SJCRH30 (cell line): ENCODE measurements around the gene SAE1. TPM values are rescaled to one million over a fixed set of nuclear protein-coding genes. Genes with fewer than 3 reads are reported as not detected.

Source experiments
- DNase-seq, 2 experiments: peaks; one replicate each; pipeline ENCODE4 v3.0.0-alpha.2; 2015 to 2020
- H3K27ac ChIP-seq: fragments of 250-450 bp; sonication (Bioruptor Pico); 2 replicates; pipeline ENCODE4 v1.5.1; 2020; ENCODE audit warnings: mild to moderate bottlenecking, moderate library complexity
- H3K27me3 ChIP-seq: fragments of 250-450 bp; sonication (Bioruptor Pico); 2 replicates; pipeline ENCODE4 v1.5.1; 2020; ENCODE audit warnings: mild to moderate bottlenecking, moderate library complexity
- H3K36me3 ChIP-seq: fragments of 250-450 bp; sonication (Bioruptor Pico); 2 replicates; pipeline ENCODE4 v1.5.1; 2020; ENCODE audit warnings: mild to moderate bottlenecking, moderate library complexity
- H3K4me1 ChIP-seq: fragments of 250-450 bp; sonication (Bioruptor Pico); 2 replicates; pipeline ENCODE4 v1.5.1; 2020; ENCODE audit warnings: mild to moderate bottlenecking, moderate library complexity
- H3K4me3 ChIP-seq: fragments of 250-450 bp; sonication (Bioruptor Pico); 2 replicates; pipeline ENCODE4 v1.5.1; 2020; ENCODE audit warnings: mild to moderate bottlenecking, moderate library complexity
- H3K9me3 ChIP-seq: fragments of 250-450 bp; sonication (Bioruptor Pico); replicated peaks from 2 replicates; pipeline ENCODE4 v1.5.1; 2020; ENCODE audit warnings: mild to moderate bottlenecking, moderate library complexity
- total RNA-seq: library from RNA; depleted of rRNA; stranded (reverse); fragments of >200 nt; shearing (Covaris generic); gene quantifications from 2 replicates; pipeline ENCODE4 v1.2.3, GENCODE V29; 2014; rRNA removed

The SAE1 gene
- 202 and 219 TPM in 2 replicates for total RNA-seq

DNA sequence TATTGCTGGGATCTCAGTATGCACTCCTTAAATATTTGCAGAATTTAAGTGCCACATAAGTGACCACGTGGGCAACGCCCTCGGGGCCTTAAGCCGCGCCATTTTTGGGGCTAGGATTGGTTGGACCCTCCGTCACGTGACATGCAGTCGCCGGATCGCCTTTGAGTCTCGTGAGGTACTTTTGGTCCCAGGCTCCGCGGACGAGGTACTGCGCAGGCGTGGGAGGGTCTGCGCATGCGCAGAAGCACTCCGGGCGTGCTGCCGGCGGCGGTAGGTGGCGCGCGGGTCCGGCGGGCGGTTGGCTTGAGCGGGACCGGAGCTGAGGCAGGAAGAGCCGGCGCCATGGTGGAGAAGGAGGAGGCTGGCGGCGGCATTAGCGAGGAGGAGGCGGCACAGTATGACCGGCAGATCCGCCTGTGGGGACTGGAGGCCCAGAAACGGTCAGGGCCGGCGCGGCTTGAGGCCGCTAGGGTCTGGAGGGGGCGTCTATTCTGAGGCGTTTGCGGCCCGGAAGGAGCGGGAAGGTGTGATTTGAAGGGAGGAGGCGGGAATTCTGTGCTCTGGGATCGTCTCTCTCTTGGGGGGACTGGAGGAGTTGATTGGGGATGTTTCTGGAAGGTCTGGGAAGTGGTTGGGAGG, at the start of gene SAE1:
SAE1 (plus strand) TSS at position 247 of the 639 bp plus-strand sequence; CDS start at position 343, 96 bp downstream.
- H3K27ac ChIP-seq: peak within 1 kb of the TSS; percentile 94
- no peaks in the 10 kb centered on the region for H3K27me3 ChIP-seq
- peak within 1 kb of the TSS; percentile 88 for H3K4me3 ChIP-seq
- H3K4me1 ChIP-seq: peaks cover 3% of the 10 kb centered on the region; the same call in 1 of the 2 replicates
- DNase-seq: peak; percentile 99
- no peaks in the 10 kb centered on the region for H3K9me3 ChIP-seq
- H3K36me3 ChIP-seq: peaks cover 13% of the 10 kb centered on the region

DNA sequence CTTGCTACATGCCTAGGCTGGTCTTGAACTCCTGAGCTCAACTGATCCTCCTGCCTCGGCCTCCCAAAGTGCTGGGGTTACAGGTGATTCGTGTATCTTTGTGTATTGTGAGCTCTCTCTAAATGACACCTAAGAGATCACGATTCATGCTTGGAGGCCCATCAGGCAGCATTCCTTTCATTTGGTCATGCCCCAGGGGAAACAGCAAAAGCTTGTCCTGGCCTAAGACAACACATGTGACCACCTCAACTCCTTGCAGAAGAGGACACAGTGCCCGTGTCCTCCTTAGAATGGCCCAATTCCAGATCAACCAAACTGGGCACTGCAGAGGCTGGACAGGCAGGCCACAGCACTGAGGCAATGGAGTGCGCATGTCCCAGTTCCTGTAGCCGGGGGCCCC, 49.5 kb upstream of the SAE1 start:
- Histone ChIP-seq H3K27ac (no peak overlapping the region), H3K9me3 (no peaks in the 10 kb centered on the region), H3K36me3 (peaks cover 68% of the 10 kb centered on the region), H3K4me1 (no peaks in the 10 kb centered on the region), H3K4me3 (no peak overlapping the region), H3K27me3 (no peaks in the 10 kb centered on the region)
- no peak for DNase-seq

DNA sequence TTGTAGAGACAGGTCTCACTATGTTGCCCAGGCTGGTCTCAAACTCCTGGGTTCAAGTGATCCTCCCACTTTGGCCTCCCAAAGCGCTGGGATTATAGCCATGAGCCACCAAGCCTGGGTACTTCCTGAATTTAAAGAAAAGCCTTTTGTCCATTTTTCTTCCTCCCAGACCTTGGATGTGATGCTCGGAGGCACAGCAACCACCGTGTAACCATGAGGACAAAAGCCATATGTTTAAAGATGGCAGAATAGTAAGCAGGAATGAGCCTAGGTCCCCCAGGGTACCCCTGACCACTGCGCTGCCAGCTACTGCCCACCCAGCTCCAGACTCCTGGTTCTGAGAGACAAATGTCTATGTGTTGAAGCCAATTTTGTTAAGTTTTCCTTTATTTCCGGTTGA, 48.1 kb upstream of the SAE1 start:
- H3K36me3 ChIP-seq: peaks cover 66% of the 10 kb centered on the region
- no peaks in the 10 kb centered on the region for H3K27me3 ChIP-seq

DNA sequence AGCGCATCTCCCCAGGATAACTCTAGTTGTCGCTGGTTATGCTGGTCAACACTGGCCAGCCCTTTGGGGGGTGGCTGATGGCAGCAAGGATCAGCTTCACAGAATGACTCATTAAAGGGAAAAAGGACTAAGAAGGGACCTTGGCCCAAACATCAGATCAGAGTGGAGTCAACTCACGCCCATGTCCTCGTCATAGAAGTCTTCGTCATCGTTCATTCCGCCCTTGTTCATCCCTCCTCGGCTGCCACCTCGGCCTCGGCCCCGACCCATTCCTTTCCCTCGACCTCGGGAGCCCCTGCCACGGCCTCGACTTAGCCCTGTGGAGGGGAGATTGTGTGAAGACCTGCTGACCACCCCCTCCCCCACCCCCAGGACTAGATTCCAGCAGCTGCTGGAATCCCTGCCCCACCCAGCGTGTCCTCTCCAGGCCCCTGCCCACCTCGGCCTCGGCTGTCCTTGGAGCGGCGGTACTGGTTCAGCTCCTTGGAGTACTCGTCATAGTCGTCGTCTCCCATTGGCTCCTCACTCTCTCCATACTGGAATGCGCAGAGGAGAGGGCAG, 45.7 kb upstream of the SAE1 start:
- Histone ChIP-seq H3K9me3 (no peaks in the 10 kb centered on the region), H3K4me1 (no peaks in the 10 kb centered on the region), H3K27me3 (no peaks in the 10 kb centered on the region), H3K27ac (no peak overlapping the region), H3K36me3 (peaks cover 64% of the 10 kb centered on the region), H3K4me3 (no peak overlapping the region)
- DNase-seq: no peak

More for the DNA sequence above, 48.1 kb upstream of the SAE1 start:
- no peak for DNase-seq
- H3K4me1 ChIP-seq: no peaks in the 10 kb centered on the region
- H3K9me3 ChIP-seq: no peaks in the 10 kb centered on the region
- H3K27ac ChIP-seq: no peak overlapping the region
- no peak overlapping the region for H3K4me3 ChIP-seq

DNA sequence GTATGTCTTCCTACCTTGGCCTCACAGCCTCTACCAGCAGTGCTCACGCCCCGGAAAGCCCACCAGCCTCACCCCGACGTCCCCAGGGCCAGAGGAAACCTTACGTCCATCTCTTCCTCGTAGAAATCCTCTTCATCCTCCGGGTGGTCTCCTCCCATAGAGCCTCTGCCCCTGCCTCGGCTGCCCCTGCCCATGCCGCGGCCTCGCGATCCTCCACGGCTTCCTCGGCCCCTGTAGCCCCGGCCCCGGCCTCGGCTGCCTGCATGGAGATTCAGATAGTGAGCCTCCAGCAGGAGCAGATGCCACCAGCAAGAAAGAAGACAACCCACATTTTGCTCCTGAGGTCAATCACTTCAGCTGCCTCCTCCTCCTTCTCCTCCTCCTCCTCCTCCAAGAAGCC, 44.4 kb upstream of the SAE1 start:
- Histone ChIP-seq H3K27me3 (no peaks in the 10 kb centered on the region), H3K4me3 (no peak overlapping the region), H3K9me3 (no peaks in the 10 kb centered on the region), H3K4me1 (no peaks in the 10 kb centered on the region), H3K36me3 (peaks cover 67% of the 10 kb centered on the region), H3K27ac (no peak overlapping the region)
- DNase-seq: no peak

DNA sequence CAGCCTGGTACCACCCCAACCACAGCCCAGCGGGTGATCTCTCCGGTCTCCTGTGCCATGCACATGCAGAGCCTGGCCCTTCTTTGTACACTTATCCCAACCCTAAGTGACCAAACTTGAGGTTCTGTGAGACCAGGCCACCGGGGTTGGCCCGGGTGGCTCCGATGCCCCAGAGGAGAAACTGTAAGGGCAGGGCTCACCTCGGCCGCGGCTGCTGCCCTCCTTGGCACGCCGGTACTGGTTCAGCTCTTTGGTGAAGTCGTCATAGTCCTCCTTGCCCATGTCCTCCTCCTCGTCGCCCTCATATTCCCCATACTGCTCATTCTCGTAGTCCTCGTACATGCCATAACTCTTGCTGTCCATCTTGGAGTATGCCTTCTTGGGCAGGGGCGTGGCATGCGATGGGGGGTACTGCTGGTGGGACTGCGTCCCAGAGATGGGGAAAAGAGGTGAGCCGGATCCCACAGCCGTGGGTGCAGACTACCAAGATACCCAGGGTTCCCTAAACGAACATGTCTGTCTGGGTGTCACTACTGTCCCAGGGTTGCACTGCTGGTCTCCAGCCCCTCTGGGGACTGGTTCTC, 40.8 kb upstream of the SAE1 start:
- no peak overlapping the region for H3K4me3 ChIP-seq

DNA sequence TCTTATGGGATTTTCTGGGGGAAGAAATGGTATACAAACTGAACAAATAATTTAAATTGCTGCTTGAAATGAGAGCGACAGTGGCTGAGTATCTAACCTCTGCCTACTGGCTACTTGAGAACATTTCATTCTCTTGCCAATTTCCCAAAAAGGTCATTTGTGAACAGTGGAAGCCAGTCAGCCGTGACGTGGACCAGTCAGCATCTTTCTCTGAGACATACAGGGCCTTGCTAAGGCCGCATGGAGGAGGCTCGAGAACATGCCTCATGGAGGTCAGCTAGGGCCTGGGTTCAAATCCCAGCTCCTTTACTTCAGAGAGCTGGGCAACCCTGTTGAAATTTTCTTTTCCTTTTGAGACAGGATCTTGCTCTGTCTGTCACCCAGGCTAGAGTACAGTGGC, 37.4 kb upstream of the SAE1 start:
- H3K4me3 ChIP-seq: no peak overlapping the region
- DNase-seq: no peak
- H3K27me3 ChIP-seq: no peaks in the 10 kb centered on the region
- no peaks in the 10 kb centered on the region for H3K4me1 ChIP-seq
- peaks cover 46% of the 10 kb centered on the region for H3K36me3 ChIP-seq
- no peaks in the 10 kb centered on the region for H3K9me3 ChIP-seq
- no peak overlapping the region for H3K27ac ChIP-seq

More for the DNA sequence above, 40.8 kb upstream of the SAE1 start:
- no peak overlapping the region for H3K27ac ChIP-seq
- peaks cover 66% of the 10 kb centered on the region for H3K36me3 ChIP-seq
- H3K4me1 ChIP-seq: no peaks in the 10 kb centered on the region
- DNase-seq: no peak
- H3K27me3 ChIP-seq: no peaks in the 10 kb centered on the region
- H3K9me3 ChIP-seq: no peaks in the 10 kb centered on the region

DNA sequence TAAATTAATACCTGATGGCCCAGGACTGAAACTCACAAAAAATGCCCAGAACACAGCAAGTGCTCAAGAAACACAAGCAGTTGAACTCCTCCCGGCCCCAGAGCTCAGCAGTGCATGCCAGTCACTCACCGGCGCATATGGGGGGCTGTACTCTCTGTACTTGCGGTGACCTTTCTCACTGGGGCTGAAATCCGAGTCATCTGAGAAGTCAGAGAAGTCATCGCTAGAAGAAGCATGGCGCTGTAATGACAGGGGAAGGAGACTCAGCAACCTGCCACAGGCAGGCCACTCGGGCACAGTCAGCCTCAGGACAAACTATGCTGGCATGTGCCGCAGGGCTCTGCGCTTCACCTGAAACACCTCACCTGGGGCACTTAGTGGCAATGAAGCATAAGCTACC, 36.8 kb upstream of the SAE1 start:
- no peak overlapping the region for H3K27ac ChIP-seq
- H3K9me3 ChIP-seq: no peaks in the 10 kb centered on the region
- H3K4me1 ChIP-seq: no peaks in the 10 kb centered on the region
- H3K27me3 ChIP-seq: no peaks in the 10 kb centered on the region
- peak in 1 of 2 experiments; percentile 33 for DNase-seq
- H3K36me3 ChIP-seq: peaks cover 43% of the 10 kb centered on the region
- no peak overlapping the region for H3K4me3 ChIP-seq

DNA sequence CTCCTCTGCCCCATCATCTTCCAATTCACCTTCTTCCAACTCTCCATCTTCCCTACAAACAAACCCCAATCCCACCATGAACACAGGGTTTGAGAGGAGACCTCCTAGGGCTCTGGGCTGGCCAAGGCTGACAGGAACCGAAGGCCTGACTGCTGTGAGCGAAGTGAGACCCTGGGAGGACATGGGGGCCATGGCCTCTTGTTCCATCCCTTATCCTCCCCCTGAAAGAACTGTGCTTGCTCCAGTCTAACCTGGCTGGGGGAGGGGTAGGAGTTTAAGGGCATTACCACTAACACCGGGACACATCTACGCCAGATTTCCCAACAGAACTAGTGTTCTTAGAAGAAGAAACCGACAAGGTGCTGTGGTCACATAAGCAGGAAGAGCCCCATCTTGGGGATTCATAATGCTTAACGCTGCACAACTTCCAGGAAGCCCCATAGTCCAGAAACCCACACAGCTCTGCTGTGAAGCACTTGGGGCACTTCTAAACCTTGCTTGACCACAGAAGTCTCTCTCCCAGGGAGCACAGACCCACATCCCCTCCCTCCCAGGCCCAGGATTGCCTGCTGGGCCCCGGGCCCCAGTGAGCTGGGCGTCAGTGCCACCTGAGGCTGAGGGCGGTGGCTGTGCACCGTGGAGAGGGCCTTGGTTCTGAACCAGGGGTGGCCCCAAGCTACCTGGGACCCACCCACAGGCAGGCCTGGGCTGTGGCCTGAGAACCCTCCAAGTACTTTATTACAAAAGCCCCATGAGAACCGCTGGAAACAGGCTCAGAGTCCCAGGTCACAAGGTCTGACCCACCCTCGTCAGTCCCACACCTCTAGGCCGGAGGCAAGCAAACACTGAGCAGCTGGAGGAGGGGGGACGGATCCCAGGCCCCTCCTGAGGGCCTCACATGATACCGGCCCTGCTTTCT, 35.8 kb upstream of the SAE1 start:
- Histone ChIP-seq H3K36me3 (peaks cover 40% of the 10 kb centered on the region), H3K4me1 (no peaks in the 10 kb centered on the region), H3K4me3 (no peak overlapping the region), H3K27me3 (no peaks in the 10 kb centered on the region), H3K27ac (no peak overlapping the region), H3K9me3 (no peaks in the 10 kb centered on the region)
- no peak for DNase-seq

DNA sequence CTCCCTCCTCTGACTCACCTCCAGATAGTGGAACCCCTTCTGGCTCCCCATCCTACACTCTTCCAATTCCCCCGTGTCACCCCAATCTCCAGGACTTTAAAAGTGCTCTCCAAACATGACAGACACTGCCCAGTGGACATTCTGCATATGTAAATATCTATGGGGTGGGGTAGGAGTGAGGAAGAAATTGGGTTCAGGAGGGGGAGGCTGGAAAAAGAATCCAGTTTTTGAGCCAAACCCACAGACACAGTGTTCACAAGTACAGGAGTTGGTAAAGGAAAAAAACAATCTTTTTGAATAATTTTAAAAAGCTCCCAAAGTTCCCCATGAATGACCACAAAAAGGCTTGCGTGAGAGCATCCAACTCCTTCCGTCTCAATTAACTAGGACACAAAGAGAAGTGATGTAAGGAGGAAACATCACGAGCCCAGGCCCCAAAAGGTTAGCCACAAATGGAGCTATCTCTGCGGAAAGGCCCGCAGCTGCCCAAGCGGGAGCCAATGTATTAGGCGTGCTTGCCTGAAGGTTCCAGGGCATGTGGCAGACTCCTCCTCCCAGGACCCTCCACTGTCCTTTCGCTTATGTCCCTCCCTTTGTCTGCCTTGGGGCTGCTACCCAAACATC, 35.0 kb upstream of the SAE1 start:
- H3K4me1 ChIP-seq: no peaks in the 10 kb centered on the region
- H3K27me3 ChIP-seq: no peaks in the 10 kb centered on the region
- H3K9me3 ChIP-seq: no peaks in the 10 kb centered on the region
- H3K36me3 ChIP-seq: peaks cover 40% of the 10 kb centered on the region
- H3K4me3 ChIP-seq: no peak overlapping the region
- no peak overlapping the region for H3K27ac ChIP-seq
- no peak for DNase-seq

DNA sequence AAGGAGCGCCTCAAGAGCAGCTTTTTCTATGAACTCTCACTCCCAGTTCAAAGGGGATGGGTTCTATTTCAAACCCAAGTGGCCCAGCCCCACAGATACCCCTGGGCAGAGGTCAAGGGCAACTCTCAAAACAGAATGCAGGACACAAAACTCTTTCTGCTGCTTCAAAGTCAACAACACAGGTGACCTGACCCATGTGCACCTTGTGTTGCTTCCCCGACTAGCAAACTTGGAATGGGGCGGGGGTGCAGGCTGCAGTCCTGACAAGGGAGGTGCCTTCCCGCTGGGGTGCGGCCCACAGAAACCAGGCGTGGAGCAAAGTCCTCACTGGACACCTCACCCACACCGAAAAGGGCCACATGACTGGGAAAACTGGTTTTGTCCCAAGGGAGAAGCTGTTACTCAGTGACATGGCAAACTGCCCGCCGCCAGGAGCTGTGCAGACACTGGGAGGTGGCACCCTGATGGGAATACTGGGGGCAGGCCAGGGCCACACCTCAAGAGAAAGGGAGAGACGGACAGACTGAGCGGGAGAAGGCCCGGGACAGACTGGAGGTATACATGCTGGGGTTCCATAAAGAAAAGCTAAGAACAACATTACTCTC, 34.4 kb upstream of the SAE1 start:
- H3K9me3 ChIP-seq: no peaks in the 10 kb centered on the region
- H3K4me1 ChIP-seq: no peaks in the 10 kb centered on the region
- peaks cover 40% of the 10 kb centered on the region for H3K36me3 ChIP-seq
- H3K27me3 ChIP-seq: no peaks in the 10 kb centered on the region
- H3K27ac ChIP-seq: no peak overlapping the region
- DNase-seq: no peak
- H3K4me3 ChIP-seq: no peak overlapping the region

DNA sequence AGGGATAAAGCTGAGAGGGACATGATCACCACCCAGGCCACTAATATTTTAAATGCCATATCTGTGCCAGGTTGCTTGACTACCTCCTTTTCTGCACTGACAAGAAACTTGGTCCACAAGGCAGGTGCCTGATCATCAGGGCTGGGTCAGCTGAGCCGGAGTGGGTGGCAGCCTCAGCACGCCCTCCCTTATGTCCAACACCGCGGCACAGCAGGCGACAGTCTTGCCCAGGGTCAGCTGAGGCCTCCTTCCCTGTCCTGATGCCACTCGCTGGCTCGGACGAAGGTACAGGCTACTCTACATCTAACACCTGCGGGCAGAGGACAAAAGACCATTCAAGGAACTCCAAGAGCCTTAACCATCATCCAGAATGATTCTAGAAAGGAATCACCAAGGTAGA, 33.9 kb upstream of the SAE1 start:
- Histone ChIP-seq H3K27me3 (no peaks in the 10 kb centered on the region), H3K4me3 (no peak overlapping the region), H3K4me1 (no peaks in the 10 kb centered on the region), H3K36me3 (peaks cover 35% of the 10 kb centered on the region), H3K9me3 (no peaks in the 10 kb centered on the region), H3K27ac (no peak overlapping the region)
- no peak for DNase-seq

DNA sequence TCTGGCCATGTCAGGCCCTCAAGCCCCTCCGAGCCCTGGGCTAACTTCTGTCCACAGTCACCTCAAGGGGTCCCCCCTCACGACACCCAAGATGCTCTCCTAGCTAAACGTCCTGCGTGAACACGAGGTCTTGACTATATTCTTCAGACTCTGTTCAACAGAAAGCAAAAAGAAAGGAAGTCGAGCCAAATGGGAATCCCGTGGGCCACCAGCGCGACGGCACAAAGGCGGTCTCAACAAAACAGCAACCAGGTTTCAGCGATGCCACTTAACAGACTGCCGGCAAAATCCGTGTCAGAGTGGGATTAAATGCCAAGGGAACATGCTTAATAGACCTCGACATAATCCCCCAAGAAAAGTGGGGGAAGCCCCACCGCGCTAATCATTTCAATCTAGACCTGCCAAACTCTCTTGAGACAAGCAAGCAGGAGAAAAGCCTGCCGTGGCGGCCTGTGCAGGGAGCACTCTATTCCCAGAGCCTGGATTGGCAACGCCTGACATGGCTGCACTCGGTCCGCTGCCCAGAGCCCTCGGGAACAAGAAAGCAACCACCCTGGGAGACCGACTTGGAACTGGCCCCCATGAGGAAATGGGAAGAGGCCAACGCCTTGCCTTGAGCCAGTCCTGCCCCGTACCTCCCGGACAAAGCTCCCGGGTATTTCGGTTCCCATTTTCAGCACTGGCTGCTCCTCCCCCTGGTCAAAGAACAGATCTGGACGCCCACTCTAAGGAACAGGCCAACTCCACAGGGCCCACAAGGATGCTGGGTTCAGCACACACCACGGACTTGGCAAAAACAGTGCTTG, 33.0 kb upstream of the SAE1 start:
- Histone ChIP-seq H3K4me1 (no peaks in the 10 kb centered on the region), H3K4me3 (no peak overlapping the region), H3K9me3 (no peaks in the 10 kb centered on the region), H3K27ac (no peak overlapping the region), H3K27me3 (no peaks in the 10 kb centered on the region), H3K36me3 (peaks cover 26% of the 10 kb centered on the region)
- no peak for DNase-seq
